Right cardiac atrium (tissue), 5 donors: Measurements from ENCODE around the gene LZTFL1. TPM values are rescaled to one million over a fixed set of nuclear protein-coding genes. Genes with fewer than 3 reads are reported as not detected.

Experiments used
- ATAC-seq, 2 donors: fragments of 200-7000 bp; cut with Tn5 transposase; one replicate each; pipeline versions ENCODE4 v1.8.0 to v1.9.1; 2020; ENCODE audit warnings: moderate library complexity in 2 of 2, mild to moderate bottlenecking in 1 of 2
- DNase-seq, 3 donors: peaks; one replicate each; pipeline ENCODE4 v3.0.0-alpha.2; 2020
- H3K27ac ChIP-seq: one replicate; pipeline ENCODE4 v1.5.1; 2013; ENCODE audit warnings: mild to moderate bottlenecking, low read length, control low read depth, moderate library complexity
- H3K27me3 ChIP-seq: one replicate; pipeline ENCODE4 v1.6.1; 2013; ENCODE audit not compliant: control insufficient read depth, insufficient read depth
- H3K4me1 ChIP-seq: one replicate; pipeline ENCODE4 v1.6.1; 2013; ENCODE audit warnings: low read length; ENCODE audit not compliant: control insufficient read depth, insufficient read depth
- H3K4me3 ChIP-seq: one replicate; pipeline ENCODE4 v1.5.1; 2013; ENCODE audit warnings: low read length, control low read depth
- H3K9me3 ChIP-seq: one replicate; pipeline ENCODE4 v1.6.1; 2013; ENCODE audit warnings: low read length; ENCODE audit not compliant: control insufficient read depth
- WGBS: extraction: QIAGEN DNeasy Blood & Tissue Kit; methylation state at CpG from one replicate; pipeline ENCODE4 v1.1.7; 2013; 5-methylcytosine and 5-hydroxymethylcytosine counted together
- intact Hi-C, 4 donors: fragments of 100-400 bp; cut with DNase I; formaldehyde crosslinking; loops; one replicate each; pipeline versions ENCODE4 v1.11.0 to v1.14.0; 2022 to 2023
- polyA plus RNA-seq: library from polyadenylated mRNA; stranded (reverse); fragments of 200-250 nt; gene quantifications from one replicate; pipeline ENCODE4 v1.2.3, GENCODE V29; 2013
- total RNA-seq, 4 donors: library from RNA; stranded (reverse); fragmentation: NEBNext Ultra II Directional; extraction: Animal tissue kit (Norgen Biotek cat#: 25700); gene quantifications; one replicate each; pipeline ENCODE4 v1.2.1, GENCODE V29; 2021
- donor health status: healthy with polysubstance abuse.
- donor health status: DM: no; HTN: yes; CAD: no.
- donor health status: DM: no; HTN: no; CAD: no.
- donor health status: DM: no; HTN: yes; CAD: no; lungs with severe emphysema.
- donor health status: DM: yes; HTN: yes; CAD: no.

LZTFL1 gene
- total and polyA plus RNA-seq, 5 donors = 5.0 to 13.4 (median 11.6) TPM

DNA sequence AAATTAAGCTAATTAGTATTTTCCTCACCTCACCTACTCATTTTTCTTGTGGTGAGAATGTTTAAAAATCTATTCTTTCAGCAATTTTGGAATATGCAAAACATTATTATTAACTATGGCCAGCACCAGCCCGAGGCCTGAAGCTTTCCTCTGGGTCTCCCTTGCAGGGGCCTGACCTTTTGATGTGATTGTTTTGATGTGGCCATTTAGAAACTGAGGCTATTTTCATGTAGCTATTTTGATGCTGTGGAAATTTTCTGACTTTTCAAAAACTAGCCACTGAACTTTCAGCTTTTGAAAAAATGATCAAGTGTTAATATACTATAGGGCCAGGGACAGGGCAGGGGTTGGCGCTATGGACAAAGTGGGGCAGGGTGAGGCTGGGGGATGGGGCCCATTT, 36.2 kb upstream of the LZTFL1 start:
- ATAC-seq (no peak), DNase-seq (no peak)
- H3K9me3 ChIP-seq = no peaks in the 10 kb centered on the region
- intact Hi-C loops = no loop called here
- 94% methylated on average over 2 of the region's 2 CpGs for WGBS
- H3K27me3 ChIP-seq = no peaks in the 10 kb centered on the region
- H3K27ac ChIP-seq = no peak overlapping the region
- no peak overlapping the region for H3K4me3 ChIP-seq
- no peaks in the 10 kb centered on the region for H3K4me1 ChIP-seq

DNA sequence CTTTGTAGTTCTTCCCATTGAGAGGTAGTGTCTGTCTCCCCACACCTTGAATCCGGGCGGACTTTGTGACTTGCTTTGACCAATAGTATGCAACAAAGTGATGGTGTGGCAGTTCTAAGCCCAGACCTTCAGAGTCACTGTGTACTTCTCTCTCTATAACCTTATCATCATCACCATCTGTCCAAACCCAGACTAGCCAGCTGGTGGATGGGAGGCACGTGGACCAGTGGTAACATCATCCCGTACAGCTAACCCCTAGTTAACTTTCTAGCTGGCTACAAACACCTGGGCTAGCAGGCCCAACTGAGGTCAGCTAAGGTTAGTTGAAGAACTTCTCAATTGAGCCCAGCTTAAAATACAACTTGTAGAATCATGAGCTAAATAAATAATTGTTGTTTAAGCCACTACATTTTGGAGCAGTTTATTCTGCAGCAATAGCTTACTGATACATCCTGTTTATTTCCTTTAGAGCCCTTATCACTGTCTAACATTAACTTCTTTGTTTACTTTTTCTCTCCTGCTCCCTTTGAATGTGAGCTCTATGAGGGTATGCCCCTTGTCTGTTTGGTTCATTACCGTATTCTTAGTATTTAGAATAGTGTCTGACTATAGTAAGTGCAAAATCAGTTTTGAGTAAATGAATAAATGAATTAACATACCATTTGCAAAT, 32.9 kb upstream of the LZTFL1 start:
- no peaks in the 10 kb centered on the region for H3K9me3 ChIP-seq
- H3K27me3 ChIP-seq = peaks cover 3% of the 10 kb centered on the region
- intact Hi-C loops = no loop called here
- no peak overlapping the region for H3K27ac ChIP-seq
- no peaks in the 10 kb centered on the region for H3K4me1 ChIP-seq
- ATAC-seq = no peak
- H3K4me3 ChIP-seq = no peak overlapping the region
- 84% methylated on average over 5 of the region's 5 CpGs for WGBS
- no peak for DNase-seq

DNA sequence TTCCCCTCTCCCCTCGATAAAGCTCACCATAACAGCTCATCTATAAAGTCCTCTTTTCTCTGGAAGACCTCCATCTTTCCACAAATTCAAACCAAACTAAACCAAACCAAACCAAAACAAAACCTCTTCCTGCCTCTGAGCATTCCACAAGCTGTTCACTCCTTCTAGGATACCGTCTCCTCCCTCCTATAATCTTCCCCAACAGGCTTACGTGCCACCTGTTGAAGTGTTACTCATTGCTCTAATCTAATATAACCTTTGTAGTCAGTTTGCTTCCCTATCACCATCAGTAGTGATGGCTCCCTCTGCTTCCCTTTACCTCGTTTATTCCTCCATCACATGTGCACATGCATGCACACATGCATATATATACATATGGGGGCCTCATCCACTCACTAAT, 31.7 kb upstream of the LZTFL1 start:
- Histone ChIP-seq H3K27me3 (peaks cover 3% of the 10 kb centered on the region), H3K9me3 (no peaks in the 10 kb centered on the region), H3K27ac (no peak overlapping the region), H3K4me1 (no peaks in the 10 kb centered on the region), H3K4me3 (no peak overlapping the region)
- WGBS = 81% methylated on average over 4 of the region's 4 CpGs
- no peak for DNase-seq
- no peak for ATAC-seq
- intact Hi-C loops = no loop called here

GRCh38 chr3:45873036-45873435, 31.1 kb upstream of the LZTFL1 start:
- Histone ChIP-seq H3K4me1 (no peaks in the 10 kb centered on the region), H3K27ac (no peak overlapping the region), H3K27me3 (peaks cover 3% of the 10 kb centered on the region), H3K9me3 (no peaks in the 10 kb centered on the region), H3K4me3 (no peak overlapping the region)
- no peak for DNase-seq
- intact Hi-C loops = no loop called here
- ATAC-seq = no peak

DNA sequence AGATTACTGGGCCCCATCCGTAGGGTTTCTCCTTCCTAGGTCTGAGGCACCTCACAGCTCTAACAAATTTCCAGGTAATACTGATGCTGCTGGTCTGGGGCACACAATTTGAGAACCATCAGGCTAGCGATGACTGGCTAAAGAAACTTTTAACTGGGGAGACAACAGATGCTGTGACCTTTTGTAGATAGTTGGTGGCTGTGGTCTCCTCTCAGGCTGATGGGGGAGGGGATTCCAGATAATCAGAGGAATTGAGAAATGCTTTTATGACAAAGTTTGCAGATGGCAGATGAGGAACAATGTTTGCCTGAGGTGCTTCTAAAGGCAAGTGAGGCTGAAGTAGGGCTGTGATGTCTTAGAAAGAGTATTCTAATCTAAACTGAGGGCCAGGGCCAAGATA, 30.6 kb upstream of the LZTFL1 start:
- Histone ChIP-seq H3K4me3 (no peak overlapping the region), H3K27ac (no peak overlapping the region), H3K9me3 (no peaks in the 10 kb centered on the region), H3K27me3 (peaks cover 3% of the 10 kb centered on the region), H3K4me1 (no peaks in the 10 kb centered on the region)
- no peak for ATAC-seq
- intact Hi-C loops = no loop called here
- WGBS = 71% methylated on average over 2 of the region's 2 CpGs
- no peak for DNase-seq

DNA sequence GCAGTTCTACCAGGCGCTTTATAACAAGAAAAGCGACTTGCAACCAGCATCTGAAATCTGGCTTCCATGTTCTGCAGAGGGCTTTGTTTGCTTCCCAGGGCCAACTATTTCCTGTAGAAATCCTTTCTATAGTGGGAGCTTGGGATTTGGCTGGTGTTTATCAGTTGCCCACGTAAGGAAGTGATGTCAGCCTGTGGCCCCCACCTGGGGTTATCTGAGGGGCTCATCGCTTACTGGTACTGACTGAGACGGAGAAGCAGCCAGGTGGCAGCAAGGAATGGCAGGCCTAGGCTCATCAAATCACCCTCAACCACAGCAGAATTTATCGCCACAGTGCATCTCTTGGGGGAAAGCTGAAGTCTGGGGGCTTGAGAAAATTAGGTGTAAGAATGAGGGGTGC, 29.9 kb upstream of the LZTFL1 start:
- WGBS = 65% methylated on average over 6 of the region's 6 CpGs
- Histone ChIP-seq H3K4me1 (no peaks in the 10 kb centered on the region), H3K27ac (no peak overlapping the region), H3K9me3 (no peaks in the 10 kb centered on the region), H3K4me3 (no peak overlapping the region), H3K27me3 (peaks cover 3% of the 10 kb centered on the region)
- ATAC-seq (no peak), DNase-seq (no peak)
- intact Hi-C loops = no loop called here

DNA sequence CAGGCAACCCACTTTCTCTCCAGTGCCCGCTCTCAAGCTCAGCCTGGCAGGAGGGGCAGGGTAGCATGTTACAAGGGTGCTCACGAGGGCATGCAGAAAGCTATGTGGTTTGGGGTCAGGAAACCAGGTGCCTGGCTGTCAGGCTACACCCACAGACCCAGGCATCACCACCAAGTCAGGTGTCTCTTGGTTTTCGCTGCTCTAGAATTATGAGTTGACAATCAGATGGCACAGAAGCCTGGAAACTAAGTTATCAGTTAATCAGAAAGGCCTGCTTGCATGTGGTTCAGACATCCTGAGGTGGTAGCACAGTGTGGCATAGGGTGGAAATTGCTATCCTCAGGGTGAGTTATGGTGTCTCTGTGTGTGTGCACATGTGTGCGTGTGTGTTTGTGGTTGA, 28.2 kb upstream of the LZTFL1 start:
- WGBS = 77% methylated on average over 4 of the region's 4 CpGs
- H3K4me1 ChIP-seq = no peaks in the 10 kb centered on the region
- no peak for ATAC-seq
- peaks cover 3% of the 10 kb centered on the region for H3K27me3 ChIP-seq
- no peak overlapping the region for H3K4me3 ChIP-seq
- H3K9me3 ChIP-seq = no peaks in the 10 kb centered on the region
- no peak for DNase-seq
- H3K27ac ChIP-seq = no peak overlapping the region
- intact Hi-C loops = no loop called here

DNA sequence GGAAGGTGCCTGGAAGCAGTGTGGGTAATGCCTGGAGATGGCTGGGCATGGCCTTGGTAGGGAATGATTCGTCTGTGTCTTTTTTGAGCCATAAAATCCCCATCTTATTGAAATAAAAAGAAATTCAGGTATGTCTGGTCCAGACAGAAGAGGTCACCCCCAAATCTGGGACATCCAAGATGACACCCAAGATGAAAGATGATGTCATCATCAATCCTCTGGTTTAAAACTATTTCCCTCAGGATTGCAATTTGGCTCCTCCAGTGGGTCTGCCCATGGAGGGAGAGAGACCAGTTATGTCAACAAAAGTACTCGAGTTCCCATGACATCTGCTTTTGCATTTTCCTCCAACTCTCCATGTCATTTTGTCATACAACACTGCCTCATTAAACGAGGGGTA, 27.7 kb upstream of the LZTFL1 start:
- Histone ChIP-seq H3K9me3 (no peaks in the 10 kb centered on the region), H3K27me3 (peaks cover 3% of the 10 kb centered on the region), H3K4me1 (no peaks in the 10 kb centered on the region), H3K4me3 (no peak overlapping the region), H3K27ac (no peak overlapping the region)
- ATAC-seq = no peak
- no peak for DNase-seq
- WGBS = 67% methylated on average over 3 of the region's 3 CpGs
- intact Hi-C loops = no loop called here

DNA sequence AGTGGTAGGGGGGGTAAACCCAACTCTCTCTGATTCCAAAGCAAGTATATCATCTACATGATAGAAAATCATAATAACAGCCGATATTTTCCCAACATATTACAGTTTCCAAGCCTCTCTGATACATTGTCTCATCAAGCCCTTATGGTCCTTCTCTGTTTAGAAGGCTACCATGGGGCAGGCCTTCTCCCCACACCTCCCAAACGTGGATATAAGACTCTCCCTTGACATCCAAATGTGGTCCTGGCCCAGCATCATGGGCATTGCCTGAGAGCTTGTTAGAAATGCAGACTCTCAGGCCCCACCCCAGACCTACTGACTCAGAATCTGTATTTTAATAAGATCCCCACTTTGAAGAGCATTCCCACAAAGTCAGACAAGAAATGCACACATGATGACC, 26.7 kb upstream of the LZTFL1 start:
- no peak for ATAC-seq

GRCh38 chr3:45868213-45868612, 26.3 kb upstream of the LZTFL1 start:
- H3K27ac ChIP-seq = no peak overlapping the region
- no peaks in the 10 kb centered on the region for H3K4me1 ChIP-seq
- no peak overlapping the region for H3K4me3 ChIP-seq
- DNase-seq = no peak
- intact Hi-C loops = no loop called here
- H3K27me3 ChIP-seq = peaks cover 3% of the 10 kb centered on the region
- H3K9me3 ChIP-seq = peaks cover 2% of the 10 kb centered on the region
- no peak for ATAC-seq
- WGBS = 84% methylated on average over 2 of the region's 2 CpGs

More for the DNA sequence above, 26.7 kb upstream of the LZTFL1 start:
- Histone ChIP-seq H3K27me3 (peaks cover 3% of the 10 kb centered on the region), H3K4me1 (no peaks in the 10 kb centered on the region), H3K27ac (no peak overlapping the region), H3K9me3 (no peaks in the 10 kb centered on the region), H3K4me3 (no peak overlapping the region)
- intact Hi-C loops = no loop called here
- no peak for DNase-seq
- WGBS = 75% methylated on average over 2 of the region's 2 CpGs

GRCh38 chr3:45865563-45865962, 23.6 kb upstream of the LZTFL1 start:
- no peaks in the 10 kb centered on the region for H3K4me1 ChIP-seq
- peaks cover 2% of the 10 kb centered on the region for H3K9me3 ChIP-seq
- H3K27me3 ChIP-seq = no peaks in the 10 kb centered on the region
- H3K4me3 ChIP-seq = no peak overlapping the region
- intact Hi-C loops = no loop called here
- no peak overlapping the region for H3K27ac ChIP-seq
- DNase-seq (no peak), ATAC-seq (no peak)
- WGBS = 77% methylated on average over 6 of the region's 6 CpGs
